Glomerular endothelial cell (primary cell): ENCODE data around the gene SPRY4. TPM values are rescaled to one million over a fixed set of nuclear protein-coding genes. Genes with fewer than 3 reads are reported as not detected.
"Not testable (repeated sequence)": the region's sequence is repeated elsewhere in the genome, so short reads cannot be mapped to it uniquely, and the experiment has no call there.

Experiments
- DNase-seq: peaks from one replicate; pipeline ENCODE4 v3.0.0-alpha.2; 2011; ENCODE audit warnings: low read depth, low spot score; ENCODE audit errors: extremely low read depth
- total RNA-seq: library from RNA; depleted of rRNA; stranded (reverse); fragments of >200 nt; gene quantifications from 2 replicates; pipeline ENCODE4 v1.2.3, GENCODE V29; 2015

SPRY4 gene
- total RNA-seq, 1 donor from 2014 or later = 69.1 TPM

DNA sequence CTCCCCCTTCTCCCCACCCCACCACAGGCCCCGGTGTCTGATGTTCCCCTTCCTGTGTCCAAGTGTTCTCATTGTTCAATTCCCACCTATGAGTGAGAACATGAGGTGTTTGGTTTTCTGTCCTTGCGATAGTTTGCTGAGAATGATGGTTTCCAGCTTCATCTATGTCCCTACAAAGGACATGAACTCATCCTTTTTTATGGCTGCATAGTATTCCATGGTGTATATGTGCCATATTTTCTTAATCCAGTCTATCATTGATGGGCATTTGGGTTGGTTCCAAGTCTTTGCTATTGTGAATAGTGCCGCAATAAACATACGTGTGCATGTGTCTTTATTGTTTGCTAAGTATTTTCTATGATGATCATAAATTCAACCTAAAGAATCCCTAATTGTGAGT lies 60.7 kb downstream of the SPRY4 start:
- not testable (repeated sequence) for DNase-seq

DNA sequence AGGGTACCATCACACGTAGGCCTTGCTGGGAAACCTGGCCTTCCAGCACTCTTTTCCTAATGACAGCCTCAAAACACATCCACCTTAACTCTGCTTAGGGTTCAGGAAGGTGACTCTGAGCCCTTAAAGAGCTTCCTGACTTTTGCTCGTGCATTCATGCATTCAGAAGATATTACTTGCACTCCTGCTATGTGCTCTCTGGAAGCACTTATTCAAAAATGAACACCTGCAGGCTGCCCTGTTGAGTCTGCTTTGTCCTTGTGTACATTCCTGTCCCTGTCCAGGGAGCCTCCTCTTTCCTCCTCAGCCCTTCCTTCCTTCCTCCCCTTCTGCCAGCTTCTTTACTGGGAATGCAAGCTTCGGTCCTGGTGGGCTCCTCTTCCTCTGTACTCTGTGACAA lies 61.5 kb downstream of the SPRY4 start:
- no peak for DNase-seq

DNA sequence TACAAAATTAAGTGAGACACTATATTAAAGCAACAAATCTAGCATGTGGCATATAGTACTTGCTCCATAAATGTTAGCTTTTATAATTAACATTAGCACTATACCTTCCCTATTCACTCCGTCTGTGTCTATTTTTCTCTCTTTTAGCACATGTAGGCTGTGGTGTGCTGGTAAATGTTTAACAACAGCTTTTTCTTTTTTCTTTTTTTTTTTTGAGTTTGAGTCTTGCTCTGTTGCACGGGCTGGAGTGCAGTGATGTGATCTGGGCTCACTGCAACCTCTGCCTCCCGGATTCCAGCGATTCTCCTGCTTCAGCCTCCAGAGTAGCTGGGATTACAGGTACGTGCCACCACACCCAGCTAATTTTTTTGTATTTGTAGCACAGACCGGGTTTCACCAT lies 62.1 kb downstream of the SPRY4 start:
- DNase-seq = no peak

Other genes with a start within 250 kb of the SPRY4 start
- gene NDFIP1, start 216.2 kb downstream of the SPRY4 start, total RNA-seq = 55.2 and 56.0 TPM in 2 replicates